ENCODE data around the gene MBP. TPM values are rescaled to one million over a fixed set of nuclear protein-coding genes. Genes with fewer than 3 reads are reported as not detected.

MBP gene
- total RNA-seq, 3 donors from 2014 or later, result 37.9 to 48.5 (median 47.4) TPM

- TF ChIP-seq CTCF (IDR thresholded peaks at IDR 0.05), result no peak
- no peaks in the 10 kb centered on the region for H3K4me1 ChIP-seq (ENCODE audit: low read depth)
- H3K9me3 ChIP-seq, result no peaks in the 10 kb centered on the region
- peak in 1 of 3 donors; percentile 34 for DNase-seq
- intact Hi-C loops (cut with DNase I, micrococcal nuclease), result no loop called here
- H3K4me3 ChIP-seq, result no peak overlapping the region
- H3K36me3 ChIP-seq (ENCODE audit: low read depth), result no peaks in the 10 kb centered on the region
- ATAC-seq, result no peak
Measured at GRCh38 chr18:77025831-77026363, 106.7 kb downstream of the MBP start.

GRCh38 chr18:77025123-77025522 is 107.5 kb downstream of the MBP start:
- DNase-seq (peak in 1 of 3 donors; percentile 32), ATAC-seq (no peak)
- H3K4me1 ChIP-seq (ENCODE audit: low read depth), result no peaks in the 10 kb centered on the region
- H3K4me3 ChIP-seq, result no peak overlapping the region
- H3K36me3 ChIP-seq (ENCODE audit: low read depth), result no peaks in the 10 kb centered on the region
- intact Hi-C loops (cut with DNase I, micrococcal nuclease), result no loop called here
- TF ChIP-seq CTCF (IDR thresholded peaks at IDR 0.05), result no peak
- H3K9me3 ChIP-seq, result no peaks in the 10 kb centered on the region

GRCh38 chr18:77024476-77024875 is 108.1 kb downstream of the MBP start:
- Histone ChIP-seq H3K4me1 (ENCODE audit: low read depth) (no peaks in the 10 kb centered on the region), H3K9me3 (no peaks in the 10 kb centered on the region), H3K4me3 (no peak overlapping the region), H3K36me3 (ENCODE audit: low read depth) (no peaks in the 10 kb centered on the region)
- DNase-seq (no peak), ATAC-seq (no peak)
- no peak for TF ChIP-seq CTCF (IDR thresholded peaks at IDR 0.05)
- intact Hi-C loops (cut with DNase I, micrococcal nuclease), result no loop called here

- Histone ChIP-seq H3K4me1 (ENCODE audit: low read depth) (no peaks in the 10 kb centered on the region), H3K36me3 (ENCODE audit: low read depth) (no peaks in the 10 kb centered on the region), H3K9me3 (no peaks in the 10 kb centered on the region), H3K4me3 (no peak overlapping the region)
- intact Hi-C loops (cut with DNase I, micrococcal nuclease), result no loop called here
- no peak for TF ChIP-seq CTCF (IDR thresholded peaks at IDR 0.05)
- ATAC-seq (no peak), DNase-seq (peak in 1 of 3 donors; percentile 29)
Measured at GRCh38 chr18:77023102-77023782, 109.3 kb downstream of the MBP start.

- TF ChIP-seq CTCF (IDR thresholded peaks at IDR 0.05), result no peak
- Histone ChIP-seq H3K4me3 (no peak overlapping the region), H3K4me1 (ENCODE audit: low read depth) (no peaks in the 10 kb centered on the region), H3K36me3 (ENCODE audit: low read depth) (no peaks in the 10 kb centered on the region), H3K9me3 (no peaks in the 10 kb centered on the region)
- intact Hi-C loops (cut with DNase I, micrococcal nuclease), result no loop called here
- DNase-seq (no peak), ATAC-seq (no peak)
Measured at GRCh38 chr18:77022556-77022955, 110.0 kb downstream of the MBP start.

Measured in mucosa of descending colon (tissue), 3 donors.